ENCODE data around the gene EPSTI1.

The EPSTI1 gene

GRCh38 chr13:42852136-42852535 lies 139.9 kb downstream of the EPSTI1 start:
- WGBS, 2 donors (ENCODE audit: extremely low coverage in 2 of 2, insufficient read length in 2 of 2, insufficient replicate concordance in 1 of 2), result no CpG with 5 or more reads among the region's 3 CpGs
- Histone ChIP-seq H3K27me3 (ENCODE audit: control insufficient read depth in 3 of 3, insufficient read depth in 3 of 3, low read depth in 1 of 3, low read length in 3 of 3) (no peaks in the 10 kb centered on the region), H3K4me1 (ENCODE audit: control insufficient read depth in 2 of 2, insufficient read depth in 1 of 2, low read depth in 1 of 2, low read length in 2 of 2) (peaks cover 0 to 5% of the 10 kb centered on the region in 2 donors), H2AFZ (ENCODE audit: low read length) (no peak overlapping the region), H3K23ac (ENCODE audit: low read depth, low read length, poor library complexity) (no peak overlapping the region), H3K18ac (ENCODE audit: low read length) (no peak overlapping the region), H3K4me3 (ENCODE audit: low read length in 2 of 2) (no peak overlapping the region), H2BK5ac (ENCODE audit: low read length) (no peak overlapping the region), H3K4me2 (ENCODE audit: insufficient read depth, low read length, poor library complexity, severe bottlenecking) (no peak overlapping the region), H4K91ac (ENCODE audit: low read depth, low read length, poor library complexity) (no peak overlapping the region), H3K9ac (ENCODE audit: low read depth, low read length, poor library complexity) (no peak overlapping the region), H2BK12ac (ENCODE audit: low read length) (no peak overlapping the region), H3K27ac (replicated peaks; ENCODE audit: low read length) (no peak overlapping the region), H3K79me1 (ENCODE audit: low read depth, low read length) (no peaks in the 10 kb centered on the region), H3K36me3 (replicated peaks in 1 of 2; ENCODE audit: control insufficient read depth in 2 of 2, insufficient read depth in 2 of 2, low read length in 2 of 2) (no peaks in the 10 kb centered on the region), H3K4ac (ENCODE audit: low read length) (no peak overlapping the region), H2AK5ac (ENCODE audit: low read depth, low read length) (no peak overlapping the region), H3K14ac (ENCODE audit: low read length) (no peak overlapping the region), H2BK15ac (ENCODE audit: low read length) (no peak overlapping the region), H3K9me3 (replicated peaks in 1 of 2; ENCODE audit: control insufficient read depth in 2 of 2, insufficient read depth in 1 of 2, low read depth in 1 of 2, low read length in 2 of 2) (no peaks in the 10 kb centered on the region), H2BK120ac (ENCODE audit: low read depth, low read length) (no peak overlapping the region), H4K8ac (ENCODE audit: low read depth, low read length) (no peak overlapping the region)
- DNase-seq (ENCODE audit: low spot score), result no peak

DNA sequence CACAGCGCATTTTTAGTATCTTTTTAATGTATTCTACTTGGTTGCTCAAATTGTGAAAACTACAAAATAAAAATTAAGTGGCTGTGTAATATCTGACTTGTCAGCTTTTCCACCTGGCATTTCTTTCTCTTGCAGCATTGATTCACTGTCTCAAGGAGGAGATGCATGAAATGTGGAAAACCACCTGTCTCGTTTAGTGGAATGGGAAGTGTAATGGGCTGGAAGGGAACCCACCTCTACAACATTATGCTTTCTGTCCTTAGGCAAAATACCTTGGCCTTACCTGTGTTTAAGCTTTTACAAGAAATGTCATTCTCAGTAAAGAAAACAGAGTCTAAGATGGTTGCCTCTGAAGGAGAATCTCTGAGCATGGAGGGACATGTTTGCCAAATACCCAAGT lies 142.8 kb downstream of the EPSTI1 start:
- Histone ChIP-seq H3K36me3 (replicated peaks in 1 of 2; ENCODE audit: control insufficient read depth in 2 of 2, insufficient read depth in 2 of 2, low read length in 2 of 2) (no peaks in the 10 kb centered on the region), H3K9me3 (replicated peaks in 1 of 2; ENCODE audit: control insufficient read depth in 2 of 2, insufficient read depth in 1 of 2, low read depth in 1 of 2, low read length in 2 of 2) (no peaks in the 10 kb centered on the region), H2BK12ac (ENCODE audit: low read length) (no peak overlapping the region), H3K4me2 (ENCODE audit: insufficient read depth, low read length, poor library complexity, severe bottlenecking) (no peak overlapping the region), H3K18ac (ENCODE audit: low read length) (no peak overlapping the region), H2BK15ac (ENCODE audit: low read length) (no peak overlapping the region), H3K14ac (ENCODE audit: low read length) (no peak overlapping the region), H2BK120ac (ENCODE audit: low read depth, low read length) (no peak overlapping the region), H4K91ac (ENCODE audit: low read depth, low read length, poor library complexity) (no peak overlapping the region), H3K4me1 (ENCODE audit: control insufficient read depth in 2 of 2, insufficient read depth in 1 of 2, low read depth in 1 of 2, low read length in 2 of 2) (no peaks in the 10 kb centered on the region), H3K27me3 (ENCODE audit: control insufficient read depth in 3 of 3, insufficient read depth in 3 of 3, low read depth in 1 of 3, low read length in 3 of 3) (no peaks in the 10 kb centered on the region), H4K8ac (ENCODE audit: low read depth, low read length) (no peak overlapping the region), H2BK5ac (ENCODE audit: low read length) (no peak overlapping the region), H3K23ac (ENCODE audit: low read depth, low read length, poor library complexity) (no peak overlapping the region), H3K9ac (ENCODE audit: low read depth, low read length, poor library complexity) (no peak overlapping the region), H2AFZ (ENCODE audit: low read length) (no peak overlapping the region), H3K4ac (ENCODE audit: low read length) (no peak overlapping the region), H3K27ac (replicated peaks; ENCODE audit: low read length) (no peak overlapping the region), H3K4me3 (ENCODE audit: low read length in 2 of 2) (no peak overlapping the region), H2AK5ac (ENCODE audit: low read depth, low read length) (no peak overlapping the region), H3K79me1 (ENCODE audit: low read depth, low read length) (no peaks in the 10 kb centered on the region)
- WGBS, 2 donors (ENCODE audit: extremely low coverage in 2 of 2, insufficient read length in 2 of 2, insufficient replicate concordance in 1 of 2), result no CpG with 5 or more reads among the region's 2 CpGs
- no peak for DNase-seq (ENCODE audit: low spot score)

DNA sequence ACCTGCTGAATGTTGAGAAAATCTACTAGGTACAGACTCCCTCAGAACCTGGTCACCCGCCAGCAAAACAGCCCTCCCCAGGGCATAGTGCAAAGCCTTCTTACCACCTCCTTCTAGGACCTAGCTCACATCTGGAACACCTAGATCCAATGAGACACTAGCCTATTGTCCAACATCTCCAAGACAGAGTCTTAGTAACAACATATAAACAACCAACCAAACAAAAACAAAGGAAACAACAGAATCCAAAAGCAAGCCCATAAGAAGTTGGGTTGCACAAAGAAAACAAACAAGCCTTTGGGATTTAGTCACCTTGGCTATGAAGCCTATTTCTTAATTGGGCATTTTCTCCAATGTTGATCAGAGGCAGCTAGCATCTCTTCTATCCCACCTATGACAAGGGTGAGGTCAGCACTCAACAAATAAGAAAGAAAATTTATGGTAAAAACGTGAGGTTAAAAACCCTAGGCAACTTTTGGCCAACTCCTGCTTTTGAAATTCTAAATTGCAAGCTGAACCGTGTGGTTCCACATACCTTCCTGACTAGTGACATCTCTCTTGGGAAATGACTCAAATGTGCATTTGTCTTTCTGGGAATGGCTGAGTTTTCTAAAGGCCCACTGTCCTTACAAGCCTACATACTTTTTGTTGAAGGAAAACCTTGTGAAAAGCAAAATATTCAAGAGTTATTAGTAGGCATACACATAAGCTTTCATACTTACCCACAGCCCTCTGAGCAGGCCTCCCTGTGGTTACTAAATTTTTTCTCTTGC lies 144.0 kb downstream of the EPSTI1 start:
- Histone ChIP-seq H2BK120ac (ENCODE audit: low read depth, low read length) (no peak overlapping the region), H3K18ac (ENCODE audit: low read length) (no peak overlapping the region), H3K9ac (ENCODE audit: low read depth, low read length, poor library complexity) (no peak overlapping the region), H2AK5ac (ENCODE audit: low read depth, low read length) (no peak overlapping the region), H3K79me1 (ENCODE audit: low read depth, low read length) (no peaks in the 10 kb centered on the region), H3K4me1 (ENCODE audit: control insufficient read depth in 2 of 2, insufficient read depth in 1 of 2, low read depth in 1 of 2, low read length in 2 of 2) (no peaks in the 10 kb centered on the region), H3K9me3 (replicated peaks in 1 of 2; ENCODE audit: control insufficient read depth in 2 of 2, insufficient read depth in 1 of 2, low read depth in 1 of 2, low read length in 2 of 2) (no peaks in the 10 kb centered on the region), H3K27me3 (ENCODE audit: control insufficient read depth in 3 of 3, insufficient read depth in 3 of 3, low read depth in 1 of 3, low read length in 3 of 3) (no peaks in the 10 kb centered on the region), H3K23ac (ENCODE audit: low read depth, low read length, poor library complexity) (no peak overlapping the region), H4K8ac (ENCODE audit: low read depth, low read length) (no peak overlapping the region), H2BK5ac (ENCODE audit: low read length) (no peak overlapping the region), H2BK15ac (ENCODE audit: low read length) (no peak overlapping the region), H3K14ac (ENCODE audit: low read length) (no peak overlapping the region), H3K27ac (replicated peaks; ENCODE audit: low read length) (no peak overlapping the region), H3K36me3 (replicated peaks in 1 of 2; ENCODE audit: control insufficient read depth in 2 of 2, insufficient read depth in 2 of 2, low read length in 2 of 2) (no peaks in the 10 kb centered on the region), H3K4ac (ENCODE audit: low read length) (no peak overlapping the region), H2AFZ (ENCODE audit: low read length) (no peak overlapping the region), H3K4me3 (ENCODE audit: low read length in 2 of 2) (no peak overlapping the region), H4K91ac (ENCODE audit: low read depth, low read length, poor library complexity) (no peak overlapping the region), H2BK12ac (ENCODE audit: low read length) (no peak overlapping the region), H3K4me2 (ENCODE audit: insufficient read depth, low read length, poor library complexity, severe bottlenecking) (no peak overlapping the region)
- DNase-seq (ENCODE audit: low spot score), result no peak
- WGBS, 2 donors (ENCODE audit: extremely low coverage in 2 of 2, insufficient read length in 2 of 2, insufficient replicate concordance in 1 of 2), result no CpG with 5 or more reads among the region's 3 CpGs

DNA sequence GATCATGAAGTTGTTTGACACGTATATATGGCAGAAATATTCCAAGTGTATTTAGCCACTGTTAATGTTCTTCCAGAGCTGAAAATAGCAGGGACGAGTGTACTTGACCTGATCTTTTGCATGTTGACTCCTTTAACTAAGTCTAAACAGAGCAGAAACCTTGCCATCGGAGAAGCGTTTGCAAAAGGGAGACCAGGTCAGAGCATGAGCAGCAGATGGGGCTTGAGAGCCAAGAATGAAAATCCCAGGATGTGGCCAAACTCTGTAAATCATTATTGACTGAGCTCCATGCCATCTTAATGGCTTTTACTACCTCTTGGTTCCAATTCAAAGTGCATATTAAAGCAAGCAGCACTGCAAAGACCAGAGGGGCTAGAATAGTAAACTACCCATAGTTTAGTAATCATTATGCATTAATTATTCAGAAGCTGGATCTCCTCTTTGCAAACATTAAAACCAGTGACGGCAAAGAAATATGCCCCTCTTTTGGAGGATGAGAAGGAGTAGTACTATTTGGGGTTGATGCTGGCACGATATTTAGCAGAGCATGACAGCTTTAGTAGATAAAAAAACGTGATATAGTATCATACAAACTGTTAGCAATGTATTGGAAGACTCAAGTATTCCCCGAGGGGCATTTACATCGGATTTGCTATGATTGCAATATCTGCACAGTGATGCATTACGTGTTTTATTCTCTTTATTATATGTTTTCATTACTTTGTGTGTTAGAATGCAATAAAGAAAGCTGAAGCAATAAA lies 154.9 kb downstream of the EPSTI1 start:
- H3K9me3 ChIP-seq (replicated peaks in 1 of 2; ENCODE audit: control insufficient read depth in 2 of 2, insufficient read depth in 1 of 2, low read depth in 1 of 2, low read length in 2 of 2), result no peaks in the 10 kb centered on the region
- H3K4me1 ChIP-seq (ENCODE audit: control insufficient read depth in 2 of 2, insufficient read depth in 1 of 2, low read depth in 1 of 2, low read length in 2 of 2), result no peaks in the 10 kb centered on the region
- H3K9ac ChIP-seq (ENCODE audit: low read depth, low read length, poor library complexity), result no peak overlapping the region
- no peak overlapping the region for H2BK120ac ChIP-seq (ENCODE audit: low read depth, low read length)
- no peak overlapping the region for H3K4me3 ChIP-seq (ENCODE audit: low read length in 2 of 2)
- WGBS, 2 donors (ENCODE audit: extremely low coverage in 2 of 2, insufficient read length in 2 of 2, insufficient replicate concordance in 1 of 2), result no CpG with 5 or more reads among the region's 10 CpGs
- no peak overlapping the region for H2AFZ ChIP-seq (ENCODE audit: low read length)
- no peak overlapping the region for H2BK12ac ChIP-seq (ENCODE audit: low read length)
- no peak overlapping the region for H4K8ac ChIP-seq (ENCODE audit: low read depth, low read length)
- no peak overlapping the region for H3K4ac ChIP-seq (ENCODE audit: low read length)
- no peak overlapping the region for H2BK5ac ChIP-seq (ENCODE audit: low read length)
- no peak overlapping the region for H3K18ac ChIP-seq (ENCODE audit: low read length)
- H3K14ac ChIP-seq (ENCODE audit: low read length), result no peak overlapping the region
- H3K27me3 ChIP-seq (ENCODE audit: control insufficient read depth in 3 of 3, insufficient read depth in 3 of 3, low read depth in 1 of 3, low read length in 3 of 3), result no peaks in the 10 kb centered on the region
- no peak overlapping the region for H2BK15ac ChIP-seq (ENCODE audit: low read length)
- H3K4me2 ChIP-seq (ENCODE audit: insufficient read depth, low read length, poor library complexity, severe bottlenecking), result no peak overlapping the region
- no peak for DNase-seq (ENCODE audit: low spot score)
- no peak overlapping the region for H4K91ac ChIP-seq (ENCODE audit: low read depth, low read length, poor library complexity)
- no peak overlapping the region for H2AK5ac ChIP-seq (ENCODE audit: low read depth, low read length)
- H3K23ac ChIP-seq (ENCODE audit: low read depth, low read length, poor library complexity), result no peak overlapping the region
- H3K27ac ChIP-seq (replicated peaks; ENCODE audit: low read length), result no peak overlapping the region
- H3K36me3 ChIP-seq (replicated peaks in 1 of 2; ENCODE audit: control insufficient read depth in 2 of 2, insufficient read depth in 2 of 2, low read length in 2 of 2), result no peaks in the 10 kb centered on the region
- no peaks in the 10 kb centered on the region for H3K79me1 ChIP-seq (ENCODE audit: low read depth, low read length)
